Endodermal cell (in vitro differentiated cells): ENCODE results near the gene KRTAP22-1. TPM values are rescaled to one million over a fixed set of nuclear protein-coding genes. Genes with fewer than 3 reads are reported as not detected.

ENCODE experiments used
- DNase-seq: peaks from one replicate; pipeline ENCODE4 v3.0.0-alpha.2; 2017
- H3K27ac ChIP-seq: 2 replicates; pipeline ENCODE4 v1.5.1; 2013; ENCODE audit warnings: mild to moderate bottlenecking, low read depth, low read length, moderate library complexity
- H3K27me3 ChIP-seq: 2 replicates; pipeline ENCODE4 v1.6.1; 2013; ENCODE audit warnings: mild to moderate bottlenecking, low read length, moderate library complexity; ENCODE audit not compliant: insufficient read depth, control insufficient read depth, poor library complexity, severe bottlenecking
- H3K36me3 ChIP-seq: 2 replicates; pipeline ENCODE4 v1.7.0; 2013; ENCODE audit warnings: mild to moderate bottlenecking, low read length, moderate library complexity; ENCODE audit not compliant: control insufficient read depth, insufficient read depth
- H3K4me1 ChIP-seq: one replicate; pipeline ENCODE4 v1.7.0; 2013; ENCODE audit warnings: low read length; ENCODE audit not compliant: control insufficient read depth, insufficient read depth
- H3K4me3 ChIP-seq: 2 replicates; pipeline ENCODE4 v1.5.1; 2013; ENCODE audit warnings: mild to moderate bottlenecking, low read length, moderate library complexity
- H3K9ac ChIP-seq: 2 replicates; pipeline ENCODE4 v1.6.1; 2013; ENCODE audit warnings: mild to moderate bottlenecking, low read length, moderate library complexity; ENCODE audit not compliant: poor library complexity, severe bottlenecking; ENCODE audit errors: extremely low read depth
- H3K9me3 ChIP-seq: 2 replicates; pipeline ENCODE4 v1.6.1; 2013; ENCODE audit warnings: mild to moderate bottlenecking, low read length, moderate library complexity; ENCODE audit not compliant: control insufficient read depth
- H3K27ac Mint-ChIP-seq: 2 replicates; pipeline ENCODE4 v1.8.0; 2020; ENCODE audit warnings: mixed read lengths
- H3K27me3 Mint-ChIP-seq: 2 replicates; pipeline ENCODE4 v1.8.0; 2021; ENCODE audit warnings: mild to moderate bottlenecking, mixed read lengths; ENCODE audit not compliant: insufficient read depth
- H3K36me3 Mint-ChIP-seq: 2 replicates; pipeline ENCODE4 v1.8.0; 2020; ENCODE audit warnings: low read depth, mixed read lengths
- H3K4me1 Mint-ChIP-seq: 2 replicates; pipeline ENCODE4 v1.8.0; 2020; ENCODE audit warnings: mixed read lengths
- H3K4me3 Mint-ChIP-seq: 2 replicates; pipeline ENCODE4 v1.8.0; 2020; ENCODE audit warnings: mild to moderate bottlenecking, moderate library complexity, mixed read lengths
- H3K9me3 Mint-ChIP-seq: 2 replicates; pipeline ENCODE4 v1.8.0; 2020; ENCODE audit warnings: mild to moderate bottlenecking, mixed read lengths
- WGBS, 2 experiments: methylation state at CpG; one replicate each; pipeline versions ENCODE4 v1.1.5 to v1.1.7; 2013; ENCODE audit warnings: missing lambda C conversion rate in 2 of 2, mixed read lengths in 1 of 2; ENCODE audit not compliant: insufficient coverage in 1 of 2, insufficient read length in 1 of 2; 5-methylcytosine and 5-hydroxymethylcytosine counted together
- total RNA-seq, 2 donors: library from RNA; stranded (reverse); fragmentation: NEBNext Ultra II Directional in 1 of 2; extraction: Animal tissue kit (Norgen Biotek cat#: 25700) in 1 of 2; gene quantifications; 2 replicates in 1 of 2; 3 replicates in 1 of 2; pipeline ENCODE4 v1.2.1, GENCODE V29; 2021
- TF ChIP-seq, protein P1 (sequence below): fragments of 200-600 bp; sonication (generic); conservative IDR thresholded peaks from 2 replicates; pipeline ENCODE4 v1.5.0; 2021; ENCODE audit warnings: antibody characterized with exemption, mild to moderate bottlenecking

The KRTAP22-1 gene
- total RNA-seq, 2 donors from 2014 or later: not detected

- H3K27me3 Mint-ChIP-seq: peaks cover 1% of the 10 kb centered on the region
- H3K4me3 Mint-ChIP-seq: no peak overlapping the region
- Histone ChIP-seq H3K27ac (no peak overlapping the region), H3K9ac (no peak overlapping the region), H3K36me3 (no peaks in the 10 kb centered on the region), H3K27me3 (no peaks in the 10 kb centered on the region), H3K4me3 (no peak overlapping the region), H3K9me3 (no peaks in the 10 kb centered on the region), H3K4me1 (no peaks in the 10 kb centered on the region)
- 58 to 92% methylated on average over 2 of the region's 3 CpGs for WGBS, 2 experiments
- no peaks in the 10 kb centered on the region for H3K4me1 Mint-ChIP-seq
- no peak for DNase-seq
- no peaks in the 10 kb centered on the region for H3K36me3 Mint-ChIP-seq
- H3K9me3 Mint-ChIP-seq: peaks cover 36% of the 10 kb centered on the region
- TF ChIP-seq, protein P1, sequence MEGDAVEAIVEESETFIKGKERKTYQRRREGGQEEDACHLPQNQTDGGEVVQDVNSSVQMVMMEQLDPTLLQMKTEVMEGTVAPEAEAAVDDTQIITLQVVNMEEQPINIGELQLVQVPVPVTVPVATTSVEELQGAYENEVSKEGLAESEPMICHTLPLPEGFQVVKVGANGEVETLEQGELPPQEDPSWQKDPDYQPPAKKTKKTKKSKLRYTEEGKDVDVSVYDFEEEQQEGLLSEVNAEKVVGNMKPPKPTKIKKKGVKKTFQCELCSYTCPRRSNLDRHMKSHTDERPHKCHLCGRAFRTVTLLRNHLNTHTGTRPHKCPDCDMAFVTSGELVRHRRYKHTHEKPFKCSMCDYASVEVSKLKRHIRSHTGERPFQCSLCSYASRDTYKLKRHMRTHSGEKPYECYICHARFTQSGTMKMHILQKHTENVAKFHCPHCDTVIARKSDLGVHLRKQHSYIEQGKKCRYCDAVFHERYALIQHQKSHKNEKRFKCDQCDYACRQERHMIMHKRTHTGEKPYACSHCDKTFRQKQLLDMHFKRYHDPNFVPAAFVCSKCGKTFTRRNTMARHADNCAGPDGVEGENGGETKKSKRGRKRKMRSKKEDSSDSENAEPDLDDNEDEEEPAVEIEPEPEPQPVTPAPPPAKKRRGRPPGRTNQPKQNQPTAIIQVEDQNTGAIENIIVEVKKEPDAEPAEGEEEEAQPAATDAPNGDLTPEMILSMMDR: no peak
- H3K27ac Mint-ChIP-seq: no peak overlapping the region
These were observed 37.8 kb downstream of the KRTAP22-1 start for GRCh38 chr21:30638686-30639085.

- H3K27me3 Mint-ChIP-seq: peaks cover 1% of the 10 kb centered on the region
- no peak within 1 kb of the TSS for H3K4me3 Mint-ChIP-seq
- no peaks in the 10 kb centered on the region for H3K4me1 Mint-ChIP-seq
- H3K27ac Mint-ChIP-seq: no peak within 1 kb of the TSS
- no peaks in the 10 kb centered on the region for H3K9me3 ChIP-seq
- DNase-seq: no peak
- H3K9ac ChIP-seq: no peak within 1 kb of the TSS
- TF ChIP-seq, protein P1: no peak
- peaks cover 48% of the 10 kb centered on the region for H3K9me3 Mint-ChIP-seq
- no peaks in the 10 kb centered on the region for H3K36me3 ChIP-seq
- H3K27me3 ChIP-seq: no peaks in the 10 kb centered on the region
- no peak within 1 kb of the TSS for H3K27ac ChIP-seq
- H3K4me3 ChIP-seq: no peak within 1 kb of the TSS
- H3K4me1 ChIP-seq: no peaks in the 10 kb centered on the region
- WGBS, 2 experiments: 98% methylated on average over 2 of the region's 2 CpGs; no CpG with 5 or more reads in 1 of the 2 experiments
- H3K36me3 Mint-ChIP-seq: no peaks in the 10 kb centered on the region
These were observed 41.7 kb downstream of the KRTAP22-1 start, which contains the start of gene KRTAP20-3 for GRCh38 chr21:30642564-30642963. KRTAP20-3 (plus strand) TSS chr21:30642864.

DNA sequence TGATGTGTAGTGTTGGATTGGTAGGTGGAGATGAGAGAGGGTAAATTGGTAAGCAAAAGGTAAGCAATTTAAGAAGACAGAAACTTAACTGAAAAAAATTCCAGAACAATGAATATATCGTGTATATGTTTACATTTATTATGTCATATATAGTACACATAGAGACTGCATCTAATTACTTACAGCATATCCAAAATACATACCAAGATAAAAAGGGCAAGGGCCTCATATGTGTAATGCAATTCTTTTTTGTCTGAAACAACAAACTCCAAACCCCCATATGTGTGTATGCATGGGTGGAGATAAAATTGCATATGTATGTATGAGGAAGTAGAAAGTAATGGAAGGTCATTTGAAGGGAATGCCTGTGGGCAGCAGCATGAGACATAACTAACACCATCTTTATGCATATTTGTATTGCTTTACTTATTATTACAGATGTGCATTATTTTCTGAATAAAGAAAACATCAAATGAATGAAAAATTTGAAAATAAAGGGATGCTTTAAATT is 46.1 kb downstream of the KRTAP22-1 start:
- no CpG with 5 or more reads among the region's 1 CpG for WGBS, 2 experiments
- no peaks in the 10 kb centered on the region for H3K27me3 Mint-ChIP-seq
- H3K9me3 Mint-ChIP-seq: peaks cover 43% of the 10 kb centered on the region
- Histone ChIP-seq H3K27ac (no peak overlapping the region), H3K9me3 (no peaks in the 10 kb centered on the region), H3K4me1 (no peaks in the 10 kb centered on the region), H3K36me3 (no peaks in the 10 kb centered on the region), H3K4me3 (no peak overlapping the region), H3K27me3 (peaks cover 5% of the 10 kb centered on the region), H3K9ac (no peak overlapping the region)
- H3K27ac Mint-ChIP-seq: no peak overlapping the region
- H3K4me3 Mint-ChIP-seq: no peak overlapping the region
- H3K4me1 Mint-ChIP-seq: no peaks in the 10 kb centered on the region
- DNase-seq: no peak
- H3K36me3 Mint-ChIP-seq: no peaks in the 10 kb centered on the region
- TF ChIP-seq, protein P1: no peak

Other genes starting within 250 kb of the KRTAP22-1 start
- gene KRTAP13-2, start 228.8 kb upstream of the KRTAP22-1 start, total RNA-seq: not detected
- not detected for gene KRTAP13-1, start 205.1 kb upstream of the KRTAP22-1 start, total RNA-seq
- gene KRTAP13-3, start 175.2 kb upstream of the KRTAP22-1 start, total RNA-seq: not detected
- gene KRTAP13-4, start 170.9 kb upstream of the KRTAP22-1 start, total RNA-seq: not detected
- gene KRTAP15-1, start 160.8 kb upstream of the KRTAP22-1 start, total RNA-seq: not detected
- gene KRTAP19-1, start 120.7 kb upstream of the KRTAP22-1 start, total RNA-seq: not detected
- gene KRTAP19-2, start 113.7 kb upstream of the KRTAP22-1 start, total RNA-seq: not detected
- not detected for gene KRTAP19-3, start 109.1 kb upstream of the KRTAP22-1 start, total RNA-seq
- gene KRTAP19-4, start 103.9 kb upstream of the KRTAP22-1 start, total RNA-seq: not detected
- gene KRTAP19-5, start 98.9 kb upstream of the KRTAP22-1 start, total RNA-seq: not detected
- not detected for gene KRTAP19-6, start 59.2 kb upstream of the KRTAP22-1 start, total RNA-seq
- not detected for gene KRTAP19-7, start 39.8 kb upstream of the KRTAP22-1 start, total RNA-seq
- gene KRTAP22-2, start 10.7 kb upstream of the KRTAP22-1 start, total RNA-seq: not detected
- not detected for gene KRTAP6-3, start 8.6 kb upstream of the KRTAP22-1 start, total RNA-seq
- not detected for gene KRTAP6-2, start 2.2 kb upstream of the KRTAP22-1 start, total RNA-seq
- not detected for gene KRTAP6-1, start 12.8 kb downstream of the KRTAP22-1 start, total RNA-seq
- not detected for gene KRTAP20-1, start 15.3 kb downstream of the KRTAP22-1 start, total RNA-seq
- gene KRTAP20-4, start 19.5 kb downstream of the KRTAP22-1 start, total RNA-seq: not detected
- not detected for gene KRTAP20-2, start 34.1 kb downstream of the KRTAP22-1 start, total RNA-seq
- not detected for gene KRTAP20-3, start 41.8 kb downstream of the KRTAP22-1 start, total RNA-seq
- gene KRTAP21-3, start 117.7 kb downstream of the KRTAP22-1 start, total RNA-seq: not detected
- gene KRTAP21-2, start 146.2 kb downstream of the KRTAP22-1 start, total RNA-seq: not detected
- not detected for gene KRTAP21-1, start 154.3 kb downstream of the KRTAP22-1 start, total RNA-seq
- gene KRTAP8-1, start 212.2 kb downstream of the KRTAP22-1 start, total RNA-seq: not detected
- not detected for gene KRTAP7-1, start 228.7 kb downstream of the KRTAP22-1 start, total RNA-seq